Measurements from ENCODE around the gene PTDSS2. TPM values are rescaled to one million over a fixed set of nuclear protein-coding genes. Genes with fewer than 3 reads are reported as not detected.

Gene PTDSS2
- total RNA-seq, 2 donors from 2014 or later: 55.2 to 56.1 TPM

DNA sequence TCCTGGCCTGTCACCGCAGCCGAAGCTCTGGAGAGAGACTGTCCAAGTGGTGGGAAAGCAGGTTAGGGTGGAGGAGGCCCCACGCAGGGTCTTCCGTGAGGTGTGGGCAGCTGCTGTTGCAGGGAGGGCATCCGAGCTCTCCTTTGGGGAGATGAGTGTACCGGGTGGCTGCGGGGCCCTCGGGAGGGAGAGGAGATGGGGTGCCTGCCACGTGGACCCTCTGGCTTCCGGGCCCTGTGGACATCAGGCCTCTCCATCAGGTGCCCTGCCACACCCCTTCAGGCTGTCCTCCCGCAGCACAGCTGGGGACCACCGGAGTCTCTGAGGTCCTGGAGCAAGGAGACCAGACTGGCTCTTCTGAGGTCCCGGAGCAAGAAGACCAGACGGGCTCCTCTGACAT lies 1.7 kb downstream of the PTDSS2 start:
- no peak for TF ChIP-seq CTCF (conservative IDR thresholded peaks at IDR 0.05)
- peak overlapping the region; percentile 77 for H3K9ac ChIP-seq (ENCODE audit: extremely low read depth, low read length, poor library complexity, severe bottlenecking)
- H3K9me3 ChIP-seq (ENCODE audit: control insufficient read depth, low read length): no peaks in the 10 kb centered on the region
- Mint-ChIP-seq H3K4me1 (peaks cover 9% of the 10 kb centered on the region), H3K27me3 (ENCODE audit: insufficient read depth) (no peaks in the 10 kb centered on the region), H3K27ac (no peak overlapping the region), H3K36me3 (ENCODE audit: low read depth) (peaks cover 25% of the 10 kb centered on the region), H3K9me3 (no peaks in the 10 kb centered on the region), H3K4me3 (peak overlapping the region; percentile 75)
- no peaks in the 10 kb centered on the region for H3K27me3 ChIP-seq (ENCODE audit: control insufficient read depth, insufficient read depth, low read length, poor library complexity, severe bottlenecking)
- peaks cover 20% of the 10 kb centered on the region for H3K36me3 ChIP-seq (ENCODE audit: control insufficient read depth, insufficient read depth, low read length)
- no peak overlapping the region for H3K27ac ChIP-seq (ENCODE audit: low read depth, low read length)
- peak overlapping the region; percentile 85 for H3K4me3 ChIP-seq (ENCODE audit: low read length)
- no peak for DNase-seq
- WGBS, 2 experiments (ENCODE audit: insufficient coverage in 1 of 2, insufficient read length in 1 of 2): 93 to 96% methylated on average over 10 to 14 of the region's 14 CpGs
- peaks cover 4% of the 10 kb centered on the region for H3K4me1 ChIP-seq (ENCODE audit: control insufficient read depth, insufficient read depth, low read length)

DNA sequence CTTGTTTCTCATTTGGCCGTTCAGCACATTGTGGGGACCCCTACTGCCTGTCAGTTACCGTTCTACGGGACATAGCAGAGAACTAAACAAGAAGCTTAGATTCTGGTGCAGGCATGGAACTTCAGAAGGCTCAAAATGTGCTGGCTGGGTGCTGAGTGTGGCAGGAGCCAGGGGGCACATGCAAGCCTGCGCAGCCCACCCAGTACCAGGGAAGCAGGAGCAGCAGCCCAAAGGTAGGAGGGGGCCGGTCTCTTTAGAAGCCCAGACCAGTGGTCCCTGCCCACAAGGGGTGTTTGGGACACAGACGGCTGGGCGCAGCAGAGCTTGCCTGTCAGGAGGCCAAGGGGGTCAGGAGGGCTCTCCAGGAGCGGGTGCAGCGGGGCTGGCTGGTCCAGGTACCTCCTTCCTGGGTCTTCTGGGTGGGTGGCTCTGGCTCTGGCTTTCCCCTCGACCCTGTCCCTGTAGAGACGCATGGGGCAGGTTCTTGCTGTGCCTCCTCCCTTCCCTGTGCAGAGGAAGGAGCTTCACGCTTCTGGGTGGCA lies 2.2 kb downstream of the PTDSS2 start:
- peaks cover 24% of the 10 kb centered on the region for H3K36me3 ChIP-seq (ENCODE audit: control insufficient read depth, insufficient read depth, low read length)
- peaks cover 4% of the 10 kb centered on the region for H3K4me1 ChIP-seq (ENCODE audit: control insufficient read depth, insufficient read depth, low read length)
- H3K27ac ChIP-seq (ENCODE audit: low read depth, low read length): no peak overlapping the region
- Mint-ChIP-seq H3K4me1 (peaks cover 9% of the 10 kb centered on the region), H3K36me3 (ENCODE audit: low read depth) (peaks cover 30% of the 10 kb centered on the region), H3K9me3 (no peaks in the 10 kb centered on the region), H3K4me3 (peak overlapping the region; percentile 75), H3K27me3 (ENCODE audit: insufficient read depth) (no peaks in the 10 kb centered on the region), H3K27ac (no peak overlapping the region)
- WGBS, 2 experiments (ENCODE audit: insufficient coverage in 1 of 2, insufficient read length in 1 of 2): 92 to 93% methylated on average over 9 to 12 of the region's 12 CpGs
- DNase-seq: no peak
- H3K9me3 ChIP-seq (ENCODE audit: control insufficient read depth, low read length): no peaks in the 10 kb centered on the region
- no peak overlapping the region for H3K4me3 ChIP-seq (ENCODE audit: low read length)
- no peak overlapping the region for H3K9ac ChIP-seq (ENCODE audit: extremely low read depth, low read length, poor library complexity, severe bottlenecking)
- TF ChIP-seq CTCF (conservative IDR thresholded peaks at IDR 0.05): no peak
- H3K27me3 ChIP-seq (ENCODE audit: control insufficient read depth, insufficient read depth, low read length, poor library complexity, severe bottlenecking): no peaks in the 10 kb centered on the region

DNA sequence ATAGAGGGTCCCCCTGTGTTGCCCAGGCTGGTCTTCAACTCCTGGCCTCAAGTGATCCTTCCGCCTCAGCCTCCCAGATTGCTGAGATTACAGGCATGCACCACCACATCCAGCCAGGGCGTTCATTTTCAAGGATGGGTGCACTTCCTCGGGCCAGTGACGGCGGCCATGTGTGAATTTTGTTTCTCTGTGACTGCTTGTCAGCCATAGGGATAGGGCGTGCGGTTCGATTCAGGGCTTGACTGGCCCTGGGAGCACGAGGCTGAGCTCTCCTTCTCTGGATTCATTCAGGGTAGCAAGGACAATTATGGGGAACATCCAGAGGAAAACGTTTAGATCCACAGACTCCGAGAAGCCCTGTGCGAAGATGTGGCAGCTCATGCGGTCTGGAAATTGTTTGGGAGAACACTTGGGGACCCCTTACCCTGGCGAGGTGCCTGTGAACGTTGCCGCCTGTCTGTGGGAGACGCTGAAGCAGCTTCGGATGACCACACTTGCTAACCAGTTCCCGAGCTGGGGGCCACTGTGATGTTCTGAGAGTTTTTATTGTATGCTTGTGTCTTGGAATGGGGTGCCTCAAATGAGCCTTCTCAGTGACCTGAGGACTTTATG lies 2.9 kb downstream of the PTDSS2 start:
- peaks cover 4% of the 10 kb centered on the region for H3K4me1 ChIP-seq (ENCODE audit: control insufficient read depth, insufficient read depth, low read length)
- Mint-ChIP-seq H3K36me3 (ENCODE audit: low read depth) (peaks cover 36% of the 10 kb centered on the region), H3K27ac (no peak overlapping the region), H3K4me3 (no peak overlapping the region), H3K4me1 (peaks cover 9% of the 10 kb centered on the region), H3K9me3 (no peaks in the 10 kb centered on the region), H3K27me3 (ENCODE audit: insufficient read depth) (no peaks in the 10 kb centered on the region)
- WGBS, 2 experiments (ENCODE audit: insufficient coverage in 1 of 2, insufficient read length in 1 of 2): 94 to 96% methylated on average over 19 of the region's 19 CpGs
- no peak for DNase-seq
- H3K36me3 ChIP-seq (ENCODE audit: control insufficient read depth, insufficient read depth, low read length): peaks cover 30% of the 10 kb centered on the region
- no peaks in the 10 kb centered on the region for H3K9me3 ChIP-seq (ENCODE audit: control insufficient read depth, low read length)
- no peak overlapping the region for H3K9ac ChIP-seq (ENCODE audit: extremely low read depth, low read length, poor library complexity, severe bottlenecking)
- TF ChIP-seq CTCF (conservative IDR thresholded peaks at IDR 0.05): no peak
- H3K4me3 ChIP-seq (ENCODE audit: low read length): no peak overlapping the region
- H3K27me3 ChIP-seq (ENCODE audit: control insufficient read depth, insufficient read depth, low read length, poor library complexity, severe bottlenecking): no peaks in the 10 kb centered on the region
- H3K27ac ChIP-seq (ENCODE audit: low read depth, low read length): no peak overlapping the region

All from endodermal cell (in vitro differentiated cells).